ENCODE data around the gene LRWD1. TPM values are rescaled to one million over a fixed set of nuclear protein-coding genes. Genes with fewer than 3 reads are reported as not detected.
A peak's percentile ranks its signal among the peaks of the same experiment; 100 is the strongest.
"Not testable (repeated sequence)": the region's sequence is repeated elsewhere in the genome, so short reads cannot be mapped to it uniquely, and the experiment has no call there.

LRWD1 gene
- total RNA-seq, 1 donor from 2014 or later = 22.1 TPM

- peaks cover 4% of the 10 kb centered on the region for H3K36me3 Mint-ChIP-seq (ENCODE audit: unreplicated experiment)
- no peaks in the 10 kb centered on the region for H3K9me3 Mint-ChIP-seq (ENCODE audit: unreplicated experiment)
- no peak overlapping the region for H3K4me3 Mint-ChIP-seq (ENCODE audit: unreplicated experiment)
- no peak for TF ChIP-seq CTCF (IDR thresholded peaks at IDR 0.05)
- H3K27ac Mint-ChIP-seq (ENCODE audit: unreplicated experiment) = no peak overlapping the region
- H3K4me1 Mint-ChIP-seq (ENCODE audit: unreplicated experiment) = no peaks in the 10 kb centered on the region
- peak; percentile 74 for DNase-seq (ENCODE audit: extremely low spot score, unreplicated experiment)
- H3K27me3 Mint-ChIP-seq (ENCODE audit: unreplicated experiment) = no peaks in the 10 kb centered on the region
These were observed 8.6 kb downstream of the LRWD1 start for GRCh38 chr7:102473271-102473991.

DNA sequence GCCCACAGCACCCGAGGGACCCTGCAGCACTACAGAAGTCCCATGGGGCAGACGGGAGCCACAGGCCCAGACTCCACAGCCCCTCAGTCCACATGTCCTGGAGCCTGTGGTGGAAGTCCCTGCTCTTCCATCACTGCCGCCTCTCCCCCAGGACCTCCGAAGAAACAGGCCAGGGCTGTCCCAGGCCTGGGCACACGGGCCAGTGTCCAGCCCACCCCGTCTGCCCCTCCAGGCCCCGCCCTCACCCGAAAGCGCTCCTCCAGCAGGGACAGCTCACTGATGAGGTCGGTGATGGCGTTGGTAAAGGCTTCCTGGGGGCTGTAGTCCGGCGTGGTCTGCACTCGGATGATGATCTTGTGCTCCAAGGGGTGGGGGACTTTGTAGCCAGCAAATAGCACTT lies 9.3 kb downstream of the LRWD1 start:
- H3K4me1 Mint-ChIP-seq (ENCODE audit: unreplicated experiment); H3K9me3 Mint-ChIP-seq (ENCODE audit: unreplicated experiment); H3K4me3 Mint-ChIP-seq (ENCODE audit: unreplicated experiment); H3K27ac Mint-ChIP-seq (ENCODE audit: unreplicated experiment); H3K27me3 Mint-ChIP-seq (ENCODE audit: unreplicated experiment); H3K36me3 Mint-ChIP-seq (ENCODE audit: unreplicated experiment): not testable (repeated sequence)
- peak; percentile 66 for DNase-seq (ENCODE audit: extremely low spot score, unreplicated experiment)

DNA sequence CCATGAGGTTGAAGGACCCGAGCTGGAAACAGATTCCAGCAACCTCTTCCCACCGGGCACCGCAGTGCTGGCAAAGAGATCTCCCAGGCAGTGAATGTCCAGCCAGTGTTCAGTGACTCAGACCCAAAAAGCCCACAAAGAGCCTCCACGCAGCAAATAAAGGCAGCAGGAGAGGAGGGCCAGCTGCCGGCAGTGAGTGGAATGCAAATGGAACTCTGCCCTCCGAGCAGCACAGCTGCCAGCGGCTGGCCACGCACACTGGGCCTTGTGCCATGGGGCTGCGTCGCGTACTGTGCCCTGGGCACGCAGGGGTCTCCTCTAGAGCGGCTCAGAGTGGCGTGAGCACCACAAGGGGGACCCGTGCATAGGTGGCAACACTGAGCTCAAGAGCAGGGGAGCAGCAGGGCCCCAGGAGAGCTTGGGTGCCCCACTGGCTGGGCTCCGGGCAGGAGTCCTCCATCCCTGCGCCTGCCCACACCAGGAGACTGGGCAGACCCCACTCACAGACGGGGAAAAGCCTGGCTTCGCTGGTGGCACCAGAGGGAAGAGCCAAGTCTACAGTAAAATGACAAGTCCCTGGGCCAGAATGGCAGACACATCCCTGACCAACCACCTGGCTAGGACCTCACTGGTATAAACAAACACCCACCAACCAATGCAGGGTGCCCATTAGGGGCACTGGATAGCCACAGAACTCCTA lies 10.1 kb downstream of the LRWD1 start:
- H3K27me3 Mint-ChIP-seq (ENCODE audit: unreplicated experiment); H3K27ac Mint-ChIP-seq (ENCODE audit: unreplicated experiment); H3K4me3 Mint-ChIP-seq (ENCODE audit: unreplicated experiment); H3K36me3 Mint-ChIP-seq (ENCODE audit: unreplicated experiment); DNase-seq (ENCODE audit: extremely low spot score, unreplicated experiment); H3K4me1 Mint-ChIP-seq (ENCODE audit: unreplicated experiment); H3K9me3 Mint-ChIP-seq (ENCODE audit: unreplicated experiment): not testable (repeated sequence)

- not testable (repeated sequence) for H3K36me3 Mint-ChIP-seq (ENCODE audit: unreplicated experiment); H3K4me1 Mint-ChIP-seq (ENCODE audit: unreplicated experiment); H3K27me3 Mint-ChIP-seq (ENCODE audit: unreplicated experiment); H3K9me3 Mint-ChIP-seq (ENCODE audit: unreplicated experiment)
- peak within 1 kb of the TSS; percentile 82 for H3K27ac Mint-ChIP-seq (ENCODE audit: unreplicated experiment)
- TF ChIP-seq CTCF (IDR thresholded peaks at IDR 0.05) = peak; percentile 36
- DNase-seq (ENCODE audit: extremely low spot score, unreplicated experiment) = peak; percentile 91
- H3K4me3 Mint-ChIP-seq (ENCODE audit: unreplicated experiment) = peak within 1 kb of the TSS; percentile 88
These were observed 13.8 kb downstream of the LRWD1 start, which contains the start of gene POLR2J for GRCh38 chr7:102478314-102479208. TSS of gene POLR2J (minus strand) at chr7:102478922. CDS start at chr7:102478860, 62 bp downstream.

- not testable (repeated sequence) for H3K27ac Mint-ChIP-seq (ENCODE audit: unreplicated experiment)
These were observed 14.4 kb downstream of the LRWD1 start for GRCh38 chr7:102479209-102479584.

GRCh38 chr7:102479982-102480637 lies 15.3 kb downstream of the LRWD1 start:
- TF ChIP-seq CTCF (IDR thresholded peaks at IDR 0.05) = peak; percentile 45
- H3K27me3 Mint-ChIP-seq (ENCODE audit: unreplicated experiment) = not testable (repeated sequence)

More at GRCh38 chr7:102479209-102479584, 14.4 kb downstream of the LRWD1 start:
- not testable (repeated sequence) for H3K4me3 Mint-ChIP-seq (ENCODE audit: unreplicated experiment); H3K36me3 Mint-ChIP-seq (ENCODE audit: unreplicated experiment); H3K4me1 Mint-ChIP-seq (ENCODE audit: unreplicated experiment); DNase-seq (ENCODE audit: extremely low spot score, unreplicated experiment); H3K27me3 Mint-ChIP-seq (ENCODE audit: unreplicated experiment); H3K9me3 Mint-ChIP-seq (ENCODE audit: unreplicated experiment)

DNA sequence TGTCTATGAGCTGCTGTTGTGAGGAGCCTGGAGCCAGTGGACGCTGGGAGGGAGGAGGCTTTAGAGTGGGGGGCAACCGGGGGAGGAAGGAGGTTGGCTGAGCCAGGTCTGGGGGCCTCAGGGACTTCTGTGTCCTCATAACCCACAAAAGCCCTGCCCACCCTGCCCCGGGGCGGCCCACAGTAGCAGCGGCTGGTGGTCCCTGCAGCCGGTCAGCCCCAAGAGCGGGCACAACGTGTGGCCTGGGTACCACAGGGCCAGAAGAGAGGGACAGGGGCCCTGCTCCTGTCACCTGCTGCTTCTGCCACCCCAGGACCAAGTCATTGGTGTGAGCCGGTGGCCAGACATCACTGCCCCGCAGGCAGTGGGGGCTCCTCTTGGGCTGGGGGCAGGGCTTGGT lies 17.2 kb downstream of the LRWD1 start:
- H3K27ac Mint-ChIP-seq (ENCODE audit: unreplicated experiment); H3K36me3 Mint-ChIP-seq (ENCODE audit: unreplicated experiment); H3K27me3 Mint-ChIP-seq (ENCODE audit: unreplicated experiment); H3K4me3 Mint-ChIP-seq (ENCODE audit: unreplicated experiment); H3K4me1 Mint-ChIP-seq (ENCODE audit: unreplicated experiment); H3K9me3 Mint-ChIP-seq (ENCODE audit: unreplicated experiment): not testable (repeated sequence)
- peak; percentile 76 for DNase-seq (ENCODE audit: extremely low spot score, unreplicated experiment)

More at GRCh38 chr7:102479982-102480637, 15.3 kb downstream of the LRWD1 start:
- H3K4me3 Mint-ChIP-seq (ENCODE audit: unreplicated experiment); H3K4me1 Mint-ChIP-seq (ENCODE audit: unreplicated experiment); H3K9me3 Mint-ChIP-seq (ENCODE audit: unreplicated experiment); H3K36me3 Mint-ChIP-seq (ENCODE audit: unreplicated experiment); H3K27ac Mint-ChIP-seq (ENCODE audit: unreplicated experiment): not testable (repeated sequence)
- peak; percentile 84 for DNase-seq (ENCODE audit: extremely low spot score, unreplicated experiment)

DNA sequence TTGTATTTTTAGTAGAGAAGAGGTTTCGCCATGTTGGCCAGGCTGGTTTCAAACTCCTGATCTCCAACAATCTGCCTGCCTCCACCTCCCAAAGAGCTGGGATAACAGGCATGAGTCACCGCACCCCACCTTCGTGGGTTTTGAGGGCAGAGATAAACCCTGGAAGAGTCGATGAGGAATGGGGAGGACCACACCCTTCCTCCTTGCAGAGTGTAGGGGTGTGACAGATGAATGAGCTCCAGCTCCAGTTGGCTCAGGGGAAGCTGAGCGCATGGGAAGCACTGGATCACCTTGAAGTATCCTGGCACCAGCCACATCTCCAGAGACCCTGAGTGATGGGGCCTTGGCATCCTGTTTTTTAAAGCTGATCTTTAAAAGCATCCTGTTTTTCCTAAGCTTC lies 19.5 kb downstream of the LRWD1 start:
- not testable (repeated sequence) for H3K4me1 Mint-ChIP-seq (ENCODE audit: unreplicated experiment); H3K4me3 Mint-ChIP-seq (ENCODE audit: unreplicated experiment); H3K27ac Mint-ChIP-seq (ENCODE audit: unreplicated experiment); H3K9me3 Mint-ChIP-seq (ENCODE audit: unreplicated experiment); H3K36me3 Mint-ChIP-seq (ENCODE audit: unreplicated experiment); DNase-seq (ENCODE audit: extremely low spot score, unreplicated experiment); H3K27me3 Mint-ChIP-seq (ENCODE audit: unreplicated experiment)

Measured in osteocyte (in vitro differentiated cells).